Suprapubic skin (tissue), 4 donors: Measurements from ENCODE around the gene GCLM. TPM values are rescaled to one million over a fixed set of nuclear protein-coding genes. Genes with fewer than 3 reads are reported as not detected.

Source experiments
- DNase-seq, 2 donors: peaks; one replicate each; pipeline ENCODE4 v3.0.0-alpha.2; 2019; ENCODE audit warnings: low spot score in 2 of 2
- H3K27ac ChIP-seq: fragments of 200-600 bp; sonication (generic); one replicate; pipeline ENCODE4 v1.5.1; 2019
- H3K27me3 ChIP-seq: fragments of 200-600 bp; sonication (generic); one replicate; pipeline ENCODE4 v1.5.1; 2019
- H3K36me3 ChIP-seq: fragments of 200-600 bp; sonication (generic); one replicate; pipeline ENCODE4 v1.5.1; 2019
- H3K4me1 ChIP-seq: fragments of 200-600 bp; sonication (generic); one replicate; pipeline ENCODE4 v1.5.1; 2019
- H3K4me3 ChIP-seq: fragments of 200-600 bp; sonication (generic); one replicate; pipeline ENCODE4 v1.5.1; 2019; ENCODE audit warnings: mild to moderate bottlenecking
- H3K9me3 ChIP-seq: fragments of 200-600 bp; sonication (generic); one replicate; pipeline ENCODE4 v1.5.1; 2019
- EP300 ChIP-seq: sonication (generic); formaldehyde crosslinking; IDR thresholded peaks from one replicate; pipeline ENCODE4 v1.6.1; 2017; ENCODE audit warnings: antibody characterized with exemption
- POLR2A ChIP-seq, 2 donors: fragments of 450-650 bp; IDR thresholded peaks; one replicate each; pipeline ENCODE4 v1.6.1; 2017; ENCODE audit warnings: antibody characterized with exemption in 2 of 2, mild to moderate bottlenecking in 2 of 2, moderate library complexity in 2 of 2
- POLR2AphosphoS5 ChIP-seq, 3 donors: sonication (generic); formaldehyde crosslinking; IDR thresholded peaks; one replicate each; pipeline ENCODE4 v1.6.1; 2017; ENCODE audit warnings: antibody characterized with exemption in 3 of 3
- WGBS: methylation state at CpG from one replicate; pipeline ENCODE4 v1.1.5; 2018; 5-methylcytosine and 5-hydroxymethylcytosine counted together
- total RNA-seq, 4 donors: library from RNA; depleted of rRNA; stranded (reverse); fragments of >200 nt; gene quantifications; one replicate each; pipeline ENCODE4 v1.1.0, GENCODE V29; 2016
- TF ChIP-seq, protein P1 (sequence below), 2 donors: fragments of 200-600 bp in 1 of 2; fragments of 450-650 bp in 1 of 2; sonication (generic) in 1 of 2; IDR thresholded peaks; one replicate each; pipeline ENCODE4 v1.5.1; 2016 to 2019; ENCODE audit warnings: antibody characterized with exemption in 2 of 2, mild to moderate bottlenecking in 1 of 2, moderate library complexity in 1 of 2

The GCLM gene
- total RNA-seq, 4 donors from 2014 or later, result 4.1 to 8.2 (median 4.9) TPM

GRCh38 chr1:93845538-93846205, 63.6 kb downstream of the GCLM start:
- Histone ChIP-seq H3K36me3 (peaks cover under 1% of the 10 kb centered on the region), H3K4me1 (peaks cover 30% of the 10 kb centered on the region), H3K27me3 (no peaks in the 10 kb centered on the region), H3K27ac (peak overlapping the region; percentile 92), H3K4me3 (peak overlapping the region; percentile 67), H3K9me3 (no peaks in the 10 kb centered on the region)
- TF ChIP-seq, protein P1, sequence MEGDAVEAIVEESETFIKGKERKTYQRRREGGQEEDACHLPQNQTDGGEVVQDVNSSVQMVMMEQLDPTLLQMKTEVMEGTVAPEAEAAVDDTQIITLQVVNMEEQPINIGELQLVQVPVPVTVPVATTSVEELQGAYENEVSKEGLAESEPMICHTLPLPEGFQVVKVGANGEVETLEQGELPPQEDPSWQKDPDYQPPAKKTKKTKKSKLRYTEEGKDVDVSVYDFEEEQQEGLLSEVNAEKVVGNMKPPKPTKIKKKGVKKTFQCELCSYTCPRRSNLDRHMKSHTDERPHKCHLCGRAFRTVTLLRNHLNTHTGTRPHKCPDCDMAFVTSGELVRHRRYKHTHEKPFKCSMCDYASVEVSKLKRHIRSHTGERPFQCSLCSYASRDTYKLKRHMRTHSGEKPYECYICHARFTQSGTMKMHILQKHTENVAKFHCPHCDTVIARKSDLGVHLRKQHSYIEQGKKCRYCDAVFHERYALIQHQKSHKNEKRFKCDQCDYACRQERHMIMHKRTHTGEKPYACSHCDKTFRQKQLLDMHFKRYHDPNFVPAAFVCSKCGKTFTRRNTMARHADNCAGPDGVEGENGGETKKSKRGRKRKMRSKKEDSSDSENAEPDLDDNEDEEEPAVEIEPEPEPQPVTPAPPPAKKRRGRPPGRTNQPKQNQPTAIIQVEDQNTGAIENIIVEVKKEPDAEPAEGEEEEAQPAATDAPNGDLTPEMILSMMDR (IDR thresholded peaks at IDR 0.05), result no peak
- 7% methylated on average over 16 of the region's 16 CpGs for WGBS
- no peak for DNase-seq

- peak overlapping the region; percentile 92 for H3K27ac ChIP-seq
- peaks cover 3% of the 10 kb centered on the region for H3K36me3 ChIP-seq
- DNase-seq, result no peak
- TF ChIP-seq POLR2AphosphoS5 (IDR thresholded peaks at IDR 0.05) (peak in 1 of 3 donors; percentile 50), EP300 (no peak)
- TF ChIP-seq, protein P1 (IDR thresholded peaks at IDR 0.05), result peak; percentile 49 to 60
- WGBS, result 44% methylated on average over 8 of the region's 8 CpGs
- no peaks in the 10 kb centered on the region for H3K9me3 ChIP-seq
- no peak overlapping the region for H3K4me3 ChIP-seq
- H3K4me1 ChIP-seq, result peaks cover 30% of the 10 kb centered on the region
- H3K27me3 ChIP-seq, result no peaks in the 10 kb centered on the region
Measured at GRCh38 chr1:93844262-93845045, 64.8 kb downstream of the GCLM start.

- H3K27me3 ChIP-seq, result no peaks in the 10 kb centered on the region
- no peak overlapping the region for H3K4me3 ChIP-seq
- peaks cover 3% of the 10 kb centered on the region for H3K36me3 ChIP-seq
- DNase-seq, result no peak
- H3K4me1 ChIP-seq, result peaks cover 24% of the 10 kb centered on the region
- no peaks in the 10 kb centered on the region for H3K9me3 ChIP-seq
- no peak for TF ChIP-seq POLR2A (IDR thresholded peaks at IDR 0.05)
- TF ChIP-seq POLR2AphosphoS5 (IDR thresholded peaks at IDR 0.05), result no peak
- TF ChIP-seq, protein P1 (IDR thresholded peaks at IDR 0.05), result no peak
- TF ChIP-seq EP300, result no peak
- H3K27ac ChIP-seq, result no peak overlapping the region
- 85% methylated on average over 5 of the region's 5 CpGs for WGBS
Measured at GRCh38 chr1:93842750-93843500, 66.3 kb downstream of the GCLM start.

- 97% methylated on average over 3 of the region's 3 CpGs for WGBS
- Histone ChIP-seq H3K4me1 (peaks cover 23% of the 10 kb centered on the region), H3K36me3 (peaks cover 3% of the 10 kb centered on the region), H3K27me3 (no peaks in the 10 kb centered on the region), H3K27ac (no peak overlapping the region), H3K9me3 (no peaks in the 10 kb centered on the region), H3K4me3 (no peak overlapping the region)
- no peak for DNase-seq
- no peak for TF ChIP-seq EP300
- TF ChIP-seq POLR2AphosphoS5 (IDR thresholded peaks at IDR 0.05), result no peak
Measured at GRCh38 chr1:93841771-93842170, 67.5 kb downstream of the GCLM start.

DNA sequence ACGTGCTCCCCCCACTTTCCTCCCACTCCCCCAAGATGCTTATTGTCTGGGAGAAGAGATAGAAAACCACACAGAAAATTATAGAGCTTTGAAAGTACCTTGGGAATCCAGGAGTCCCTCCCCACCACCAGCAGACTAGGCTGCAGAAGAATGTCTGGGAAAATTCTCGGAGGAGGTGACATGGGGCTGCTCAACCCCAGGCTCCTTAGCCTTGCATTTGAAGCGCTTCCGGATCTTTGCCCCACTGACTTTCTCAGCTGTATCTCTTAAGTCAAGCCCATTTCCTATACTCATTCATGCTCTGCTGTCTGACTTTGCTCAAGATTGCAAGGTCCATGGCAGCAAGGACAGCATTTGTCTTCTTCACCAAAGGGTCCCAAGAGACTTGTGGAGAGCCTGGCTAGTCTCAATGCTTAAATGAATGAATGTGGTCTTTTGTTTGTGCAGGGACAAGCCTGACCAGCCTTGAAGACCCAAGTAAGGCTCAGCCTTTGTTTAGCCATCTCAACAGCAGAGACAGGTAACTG, 68.2 kb downstream of the GCLM start:
- no peaks in the 10 kb centered on the region for H3K9me3 ChIP-seq
- TF ChIP-seq EP300 (no peak), POLR2AphosphoS5 (IDR thresholded peaks at IDR 0.05) (no peak), POLR2A (IDR thresholded peaks at IDR 0.05) (no peak)
- TF ChIP-seq, protein P1 (IDR thresholded peaks at IDR 0.05), result no peak
- no peak overlapping the region for H3K4me3 ChIP-seq
- no peak for DNase-seq
- WGBS, result 92% methylated on average over 4 of the region's 4 CpGs
- peaks cover 3% of the 10 kb centered on the region for H3K36me3 ChIP-seq
- no peak overlapping the region for H3K27ac ChIP-seq
- H3K4me1 ChIP-seq, result peaks cover 22% of the 10 kb centered on the region
- no peaks in the 10 kb centered on the region for H3K27me3 ChIP-seq
